LNCaP clone FGC (cell line): Measurements from ENCODE around the gene FRK.

ENCODE experiments used
- DNase-seq: peaks from one replicate; pipeline ENCODE4 v3.0.0-alpha.2; 2011; ENCODE audit warnings: low read depth
- H3K4me3 ChIP-seq: 2 replicates; pipeline ENCODE4 v1.5.1; 2011; ENCODE audit warnings: mild to moderate bottlenecking, low read depth, low read length, control low read depth
- TF ChIP-seq, protein P1 (sequence below): IDR thresholded peaks from 2 replicates; pipeline ENCODE4 v1.5.1; 2012; ENCODE audit warnings: mild to moderate bottlenecking; ENCODE audit not compliant: control insufficient read depth, insufficient read depth; ENCODE audit errors: extremely low read depth

FRK gene

GRCh38 chr6:116003668-116004067 lies 57.0 kb downstream of the FRK start:
- H3K4me3 ChIP-seq: no peak overlapping the region
- DNase-seq: no peak

DNA sequence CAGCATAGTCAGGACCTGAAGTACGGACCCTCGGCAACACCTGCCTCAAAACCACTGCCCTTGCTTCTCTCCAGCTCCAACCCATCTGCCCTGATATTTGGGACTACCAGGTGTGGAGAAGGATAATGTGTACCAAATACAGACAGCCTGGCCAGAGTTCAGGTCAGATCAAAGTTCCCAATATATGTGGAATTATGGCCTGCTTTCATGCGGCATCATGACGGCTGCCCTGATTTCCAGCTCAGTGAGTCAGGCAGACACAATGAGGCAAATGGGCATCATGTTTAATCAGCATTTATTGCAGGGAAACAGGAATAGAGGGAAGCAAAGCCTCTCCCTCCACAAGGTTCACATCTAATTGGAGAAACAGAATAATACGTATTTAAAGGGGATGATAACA lies 57.9 kb downstream of the FRK start:
- TF ChIP-seq, protein P1, sequence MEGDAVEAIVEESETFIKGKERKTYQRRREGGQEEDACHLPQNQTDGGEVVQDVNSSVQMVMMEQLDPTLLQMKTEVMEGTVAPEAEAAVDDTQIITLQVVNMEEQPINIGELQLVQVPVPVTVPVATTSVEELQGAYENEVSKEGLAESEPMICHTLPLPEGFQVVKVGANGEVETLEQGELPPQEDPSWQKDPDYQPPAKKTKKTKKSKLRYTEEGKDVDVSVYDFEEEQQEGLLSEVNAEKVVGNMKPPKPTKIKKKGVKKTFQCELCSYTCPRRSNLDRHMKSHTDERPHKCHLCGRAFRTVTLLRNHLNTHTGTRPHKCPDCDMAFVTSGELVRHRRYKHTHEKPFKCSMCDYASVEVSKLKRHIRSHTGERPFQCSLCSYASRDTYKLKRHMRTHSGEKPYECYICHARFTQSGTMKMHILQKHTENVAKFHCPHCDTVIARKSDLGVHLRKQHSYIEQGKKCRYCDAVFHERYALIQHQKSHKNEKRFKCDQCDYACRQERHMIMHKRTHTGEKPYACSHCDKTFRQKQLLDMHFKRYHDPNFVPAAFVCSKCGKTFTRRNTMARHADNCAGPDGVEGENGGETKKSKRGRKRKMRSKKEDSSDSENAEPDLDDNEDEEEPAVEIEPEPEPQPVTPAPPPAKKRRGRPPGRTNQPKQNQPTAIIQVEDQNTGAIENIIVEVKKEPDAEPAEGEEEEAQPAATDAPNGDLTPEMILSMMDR: no peak
- H3K4me3 ChIP-seq: no peak overlapping the region
- DNase-seq: no peak

More at GRCh38 chr6:116003668-116004067, 57.0 kb downstream of the FRK start:
- TF ChIP-seq, protein P1: no peak

DNA sequence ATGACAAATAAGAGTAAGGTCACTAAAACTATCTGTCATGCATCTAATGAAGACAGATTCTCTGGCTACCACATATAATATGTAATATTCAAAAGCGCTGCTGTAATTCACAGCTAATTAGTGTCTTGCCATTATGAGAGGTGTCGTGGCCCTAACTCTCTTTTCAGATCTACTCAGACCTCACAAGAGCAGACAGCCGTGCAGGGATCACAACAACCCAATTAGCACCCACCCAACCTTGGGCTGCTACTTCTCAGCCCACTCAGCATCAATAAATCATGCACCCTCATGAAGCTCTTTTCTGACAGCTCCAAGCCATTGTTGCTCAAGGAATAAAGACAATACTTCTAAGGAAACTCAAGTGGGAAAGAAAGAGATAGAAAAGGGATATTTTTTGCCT lies 61.5 kb downstream of the FRK start:
- DNase-seq: no peak
- H3K4me3 ChIP-seq: no peak overlapping the region
- TF ChIP-seq, protein P1: no peak

DNA sequence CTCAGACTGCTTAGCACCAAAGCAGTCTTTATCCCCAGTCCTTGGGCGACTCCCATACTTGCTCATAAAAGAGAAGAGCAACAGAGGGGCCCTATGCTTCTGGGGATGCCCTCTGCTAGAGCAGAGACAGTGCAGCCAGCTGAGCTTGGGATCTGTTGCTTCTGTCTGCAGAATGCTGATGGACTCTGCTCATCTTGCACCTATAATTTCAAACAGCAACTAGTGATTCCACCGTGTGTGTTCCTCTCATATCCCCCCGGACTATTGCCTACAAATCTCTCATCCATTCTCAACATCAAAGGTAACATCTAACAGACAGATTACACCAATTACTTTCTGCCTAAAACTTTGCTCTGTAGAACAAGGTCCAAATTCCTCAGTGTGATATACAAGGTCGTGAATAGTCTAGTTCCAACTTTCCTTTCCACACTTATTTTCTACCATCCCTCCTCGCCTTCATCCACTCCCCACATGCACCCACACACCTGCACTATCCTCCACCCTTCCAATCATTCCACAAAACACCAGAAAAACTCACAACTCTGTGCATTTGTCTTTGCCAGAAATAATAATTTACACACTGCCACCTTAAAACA lies 62.6 kb downstream of the FRK start:
- DNase-seq: no peak
- TF ChIP-seq, protein P1: no peak
- H3K4me3 ChIP-seq: no peak overlapping the region

GRCh38 chr6:115986026-115986425 lies 74.7 kb downstream of the FRK start:
- no peak for DNase-seq
- TF ChIP-seq, protein P1: no peak
- H3K4me3 ChIP-seq: no peak overlapping the region

GRCh38 chr6:115984809-115985208 lies 75.9 kb downstream of the FRK start:
- no peak for DNase-seq
- TF ChIP-seq, protein P1: no peak
- no peak overlapping the region for H3K4me3 ChIP-seq

- DNase-seq: no peak
- no peak overlapping the region for H3K4me3 ChIP-seq
- TF ChIP-seq, protein P1: no peak
Measured at GRCh38 chr6:115983998-115984397, 76.7 kb downstream of the FRK start.
